IPS-11a (cell line): ENCODE data around the gene SLC13A5.

Experiments used
- H3K4me3 ChIP-seq: one replicate; pipeline ENCODE4 v1.5.1; 2013; ENCODE audit warnings: low read depth, low read length, control low read depth

Gene SLC13A5

DNA sequence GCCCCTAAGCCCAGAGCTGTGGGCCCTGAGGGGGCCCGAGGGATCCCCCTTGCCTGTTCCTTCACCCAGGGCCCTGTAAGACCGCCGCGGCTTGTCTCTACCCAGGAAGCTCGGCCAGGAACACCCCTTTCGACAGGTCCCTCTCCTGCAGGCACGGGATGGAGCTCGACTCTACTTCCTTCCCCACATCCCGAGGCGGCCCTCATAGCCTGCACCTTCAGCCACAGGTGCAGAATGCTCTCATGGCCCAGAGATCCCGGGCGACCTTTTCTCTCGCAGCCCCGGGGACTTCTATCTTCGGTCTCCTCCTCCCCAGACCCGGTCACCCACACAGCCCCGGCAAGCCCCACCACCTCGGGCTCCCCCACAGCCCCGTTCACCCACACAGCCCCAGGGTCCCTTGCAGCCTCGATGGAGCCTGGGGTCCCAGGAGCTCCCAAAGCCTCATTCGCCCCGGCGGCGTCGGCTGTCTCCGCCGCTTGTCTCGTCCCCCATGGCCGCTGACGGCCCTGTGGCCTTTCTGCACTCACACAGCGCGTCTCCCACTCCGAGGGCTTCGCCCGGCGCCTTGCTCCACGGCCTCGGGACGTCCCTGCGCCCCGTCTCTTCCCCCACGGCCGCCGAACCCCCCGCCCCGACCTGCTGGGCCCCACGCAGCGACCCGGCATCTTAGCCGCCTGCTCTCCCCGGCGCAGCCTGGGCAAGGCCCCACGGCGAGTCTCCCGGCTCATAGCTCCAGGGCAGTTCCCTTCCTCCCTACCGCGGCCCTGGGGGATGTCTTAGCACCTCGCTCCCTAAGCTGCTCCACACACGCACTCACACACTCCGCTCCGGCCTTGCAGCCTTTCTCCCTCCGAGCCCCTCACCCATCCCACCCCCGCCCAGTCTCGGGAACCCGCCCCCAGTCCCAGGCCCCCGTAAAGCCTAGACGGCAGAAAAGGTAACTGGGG is 73.3 kb downstream of the SLC13A5 start:
- peak overlapping the region; percentile 85 for H3K4me3 ChIP-seq

DNA sequence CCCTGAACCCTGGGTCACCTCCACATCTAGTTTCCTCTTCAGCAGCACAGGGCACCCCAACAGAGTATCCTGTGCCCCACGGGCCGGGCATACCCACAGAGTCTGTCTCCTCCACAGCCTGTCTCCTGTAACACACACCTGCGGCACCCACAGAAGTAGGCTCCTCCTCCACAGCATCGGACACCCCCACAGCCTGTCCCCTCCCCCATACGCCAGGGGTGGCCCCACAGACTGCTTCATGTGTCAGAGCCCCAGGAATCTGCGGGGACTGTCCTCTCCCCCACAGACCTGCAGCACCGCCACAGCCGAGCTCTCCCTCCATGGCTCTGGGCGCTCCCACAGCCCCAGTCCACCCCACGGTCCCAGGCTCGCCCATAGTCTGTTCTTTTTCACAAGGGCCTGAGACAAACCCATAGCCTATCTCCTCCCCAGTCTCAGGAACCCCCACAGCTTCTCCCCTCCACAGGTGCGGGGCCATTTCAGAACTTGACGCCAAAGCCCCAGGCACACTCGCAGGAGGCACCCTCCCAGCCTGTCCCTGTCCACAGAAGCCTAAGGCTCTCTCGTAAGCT is 74.1 kb downstream of the SLC13A5 start:
- H3K4me3 ChIP-seq, result peak overlapping the region; percentile 85

DNA sequence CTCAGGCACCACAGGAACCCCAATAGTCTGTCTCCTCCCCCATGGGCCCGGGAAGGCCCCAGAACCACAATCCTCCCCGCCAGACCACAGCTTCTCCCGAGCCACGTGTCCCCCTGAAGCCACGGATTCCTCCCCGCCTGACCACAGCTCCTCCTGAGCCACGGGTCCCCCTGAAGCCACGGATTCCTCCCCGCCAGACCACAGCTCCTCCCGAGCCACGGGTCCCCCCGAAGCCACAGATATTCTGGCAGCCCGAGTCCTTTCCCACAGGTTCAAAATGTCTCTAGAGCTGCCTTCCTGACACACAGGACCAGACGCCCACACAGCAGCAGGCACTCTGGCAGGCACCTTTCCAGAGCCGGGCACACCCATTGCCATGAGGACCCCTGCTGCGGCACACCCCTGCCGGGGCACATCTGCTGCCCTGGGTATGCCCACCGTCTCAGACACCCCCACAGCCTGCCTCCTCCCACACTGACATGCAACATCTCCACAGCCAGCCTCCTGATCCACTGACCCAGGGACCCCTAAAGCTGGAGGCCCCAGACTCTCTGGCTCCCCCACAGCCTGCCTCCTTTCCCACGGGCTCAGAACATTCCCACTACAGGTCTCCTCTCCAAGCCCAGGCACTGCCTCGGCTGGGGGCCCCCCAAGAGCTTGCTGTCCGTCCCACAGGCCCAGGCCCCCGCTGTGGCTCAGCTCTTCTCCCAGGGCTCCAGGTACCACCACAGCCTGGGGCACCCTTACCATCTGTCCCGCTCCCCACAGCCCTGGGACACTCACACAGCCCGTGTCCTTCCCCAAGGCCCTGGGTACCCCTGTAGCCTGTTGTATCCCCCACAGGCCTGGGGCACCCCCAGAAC is 74.9 kb downstream of the SLC13A5 start:
- H3K4me3 ChIP-seq, result no peak overlapping the region

DNA sequence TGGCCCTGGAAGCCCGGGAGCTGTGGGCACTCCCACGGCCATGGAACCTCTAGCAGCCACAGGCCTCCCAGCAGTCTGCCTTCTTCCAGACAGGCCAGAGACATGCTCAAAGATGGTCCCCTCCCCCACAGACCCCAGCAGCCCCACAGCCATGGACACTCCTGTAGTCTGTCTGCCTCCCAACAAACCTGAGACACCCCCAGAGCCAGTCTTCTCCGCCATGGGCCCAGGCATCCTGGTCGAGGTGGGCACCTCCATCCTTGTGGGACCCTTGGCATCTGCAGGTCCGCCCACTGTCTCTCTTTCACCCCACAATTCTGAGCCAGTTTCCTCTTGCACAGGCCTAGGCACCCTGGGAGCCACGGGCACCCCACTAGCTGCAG is 75.7 kb downstream of the SLC13A5 start:
- H3K4me3 ChIP-seq, result no peak overlapping the region

DNA sequence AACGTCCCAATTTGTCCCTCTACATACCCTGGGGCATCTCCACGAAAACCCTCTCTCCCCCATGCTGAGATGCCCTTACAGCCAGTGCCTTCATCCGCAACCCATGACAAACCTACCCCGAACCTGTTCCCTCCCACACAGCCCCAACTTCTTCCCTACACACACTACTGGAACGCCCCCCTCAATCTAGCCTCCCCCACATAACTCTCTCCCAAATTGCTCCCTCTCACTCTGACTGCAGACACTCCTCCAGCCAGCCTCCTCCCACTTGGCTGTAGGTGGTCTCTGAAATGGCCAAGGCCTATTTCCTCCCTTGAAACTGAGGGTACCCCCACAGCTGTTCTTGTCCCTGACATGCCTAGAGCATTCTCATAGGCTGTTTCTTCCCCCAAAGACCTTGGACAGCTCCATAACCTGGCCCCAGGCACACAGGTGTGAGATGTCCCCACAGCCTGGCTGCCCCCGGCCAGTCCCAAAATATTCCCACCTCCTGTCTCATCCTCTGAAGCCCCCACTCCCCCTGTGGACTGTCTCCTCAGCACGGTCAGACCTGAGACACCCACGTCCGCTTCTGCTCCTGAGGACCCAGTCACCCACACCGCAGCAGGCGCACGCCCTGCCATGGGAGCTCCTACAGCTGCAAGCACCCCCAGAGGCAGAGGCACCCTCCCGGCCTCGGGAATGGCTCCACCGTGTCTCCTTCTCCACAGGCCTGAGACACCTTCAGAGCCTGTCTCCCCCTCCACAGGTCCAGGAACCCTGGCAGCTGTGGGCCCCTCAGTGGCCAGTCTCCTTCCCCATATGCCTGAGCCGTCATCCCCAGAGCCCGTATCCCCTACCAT is 76.3 kb downstream of the SLC13A5 start:
- no peak overlapping the region for H3K4me3 ChIP-seq

DNA sequence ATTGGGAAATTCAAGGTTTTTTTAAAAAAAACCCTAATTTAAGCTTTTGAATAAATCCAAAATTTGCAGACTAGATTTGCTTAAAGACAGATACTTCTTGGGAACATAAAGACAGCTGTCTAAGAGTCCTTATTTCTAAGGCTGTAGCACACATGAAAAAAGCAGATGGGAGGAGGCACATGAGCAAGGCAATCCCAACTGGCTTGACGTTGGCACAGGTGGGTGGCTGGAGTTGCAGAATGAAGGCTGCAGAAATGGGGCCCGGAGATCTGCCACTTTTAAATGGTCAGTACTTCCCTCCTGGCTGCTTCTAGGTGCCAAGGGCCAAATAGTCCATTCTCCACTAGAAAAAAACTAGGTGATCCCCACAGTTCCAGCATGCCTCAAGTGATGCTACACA is 77.1 kb downstream of the SLC13A5 start:
- H3K4me3 ChIP-seq, result no peak overlapping the region
